Activated CD4-positive, alpha-beta T cell treated with anti-CD3 and anti-CD28 coated beads, Interleukin-2, amount 50 U/mL, for 16 hours (primary cell): ENCODE results near the gene CELSR1.

Experiments used
- DNase-seq: peaks from one replicate; pipeline ENCODE4 v3.0.0-alpha.2; 2020

CELSR1 gene

GRCh38 chr22:46455446-46455845 is 82.0 kb downstream of the CELSR1 start:
- no peak for DNase-seq

- DNase-seq, result no peak
Measured at GRCh38 chr22:46454504-46455269, 82.7 kb downstream of the CELSR1 start.

DNA sequence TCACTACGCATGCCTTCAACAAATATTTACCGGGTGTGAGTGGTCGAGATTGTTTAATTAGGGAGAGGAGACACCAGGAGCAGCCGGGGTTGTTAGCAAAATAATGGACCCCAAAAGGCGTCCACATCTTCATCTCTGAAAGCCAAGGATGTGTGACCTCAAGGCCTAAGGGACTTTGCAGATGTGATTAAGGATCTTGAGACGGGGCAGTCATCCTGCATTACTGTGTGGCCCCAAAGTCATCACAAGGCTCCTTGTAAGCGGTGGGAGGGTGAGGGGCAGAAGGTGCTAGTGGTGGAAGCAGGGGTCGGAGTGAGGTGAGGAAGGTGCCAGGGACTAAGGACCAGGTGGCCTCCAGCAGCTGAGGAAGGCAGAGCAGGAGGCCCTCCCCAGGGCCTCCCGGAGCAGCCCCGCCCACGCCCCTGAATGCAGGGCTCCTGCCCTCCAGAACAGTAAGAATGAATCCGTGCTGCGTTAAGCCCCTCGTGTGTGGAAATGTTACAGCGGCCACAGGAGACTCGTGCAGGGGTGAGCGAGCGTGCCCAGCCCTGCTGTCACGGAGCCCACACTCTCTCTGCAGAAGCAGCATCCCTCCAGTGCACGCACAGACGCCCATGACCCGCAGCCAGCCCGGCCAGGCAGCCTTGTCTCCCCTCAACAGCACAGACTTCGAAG is 83.5 kb downstream of the CELSR1 start:
- no peak for DNase-seq

GRCh38 chr22:46453006-46453828 is 84.2 kb downstream of the CELSR1 start:
- no peak for DNase-seq

GRCh38 chr22:46452195-46453005 is 85.0 kb downstream of the CELSR1 start:
- DNase-seq, result no peak

DNA sequence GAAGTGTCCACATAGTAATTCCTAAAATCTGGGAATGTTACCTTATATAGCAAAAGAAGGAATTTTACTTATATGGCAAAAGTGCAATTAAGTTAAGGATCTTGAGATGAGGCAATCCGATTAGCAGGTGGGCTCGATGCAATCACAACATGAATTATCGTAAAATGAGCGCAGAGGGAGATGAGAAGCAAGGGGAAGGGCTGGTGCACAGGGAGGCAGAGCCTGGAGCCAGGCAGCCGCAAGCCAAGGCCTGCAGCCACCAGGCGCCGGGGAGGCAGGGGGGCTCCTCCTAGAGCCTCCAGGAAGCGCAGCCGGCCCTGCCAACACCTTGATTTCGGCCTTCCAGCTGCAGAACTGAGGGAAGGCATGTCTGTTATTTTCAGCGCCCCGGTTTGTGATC is 85.7 kb downstream of the CELSR1 start:
- no peak for DNase-seq

- DNase-seq, result no peak
Measured at GRCh38 chr22:46450931-46451561, 86.4 kb downstream of the CELSR1 start.

- DNase-seq, result no peak
Measured at GRCh38 chr22:46449974-46450745, 87.3 kb downstream of the CELSR1 start.

- no peak for DNase-seq
Measured at GRCh38 chr22:46449116-46449691, 88.2 kb downstream of the CELSR1 start.

DNA sequence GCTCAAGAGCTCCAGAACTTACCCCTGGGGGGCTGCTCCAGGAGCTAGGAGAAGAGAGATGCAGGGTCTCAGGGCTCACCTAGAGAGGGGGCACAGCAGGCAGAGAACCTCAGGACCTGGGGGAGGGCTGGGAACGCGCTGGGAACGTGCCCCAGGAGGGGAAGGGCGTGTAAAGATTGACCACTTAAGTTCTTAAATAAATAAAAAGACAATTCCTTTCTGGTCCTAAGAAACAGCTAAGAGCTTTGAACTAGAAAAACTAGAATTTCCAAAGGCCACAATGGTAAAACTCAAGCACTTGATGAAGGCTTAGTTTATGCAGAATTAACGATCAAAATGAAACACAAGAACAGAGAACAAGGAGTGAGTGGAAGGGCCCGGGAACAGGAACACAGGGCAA is 89.1 kb downstream of the CELSR1 start:
- no peak for DNase-seq

GRCh38 chr22:46447906-46448305 is 89.5 kb downstream of the CELSR1 start:
- no peak for DNase-seq

DNA sequence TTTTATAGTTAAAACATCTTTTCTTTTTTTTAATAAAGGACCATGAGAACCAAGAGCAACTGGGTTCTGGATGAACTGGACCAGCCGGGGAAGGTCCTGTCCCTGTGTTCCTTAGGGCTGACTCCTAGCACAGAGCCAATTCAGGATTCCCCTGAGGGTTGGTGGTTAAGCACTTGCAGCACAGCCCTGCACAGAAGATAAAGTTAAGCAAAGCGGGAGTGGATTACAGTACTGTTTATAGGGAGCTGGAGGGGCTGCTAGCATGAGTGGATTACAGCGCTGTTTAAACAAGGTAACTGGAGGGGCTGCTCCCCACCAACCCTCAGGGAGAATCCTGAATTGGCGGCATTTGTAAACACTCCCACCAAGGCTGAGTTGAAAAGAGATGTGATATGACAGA is 90.6 kb downstream of the CELSR1 start:
- DNase-seq, result no peak

DNA sequence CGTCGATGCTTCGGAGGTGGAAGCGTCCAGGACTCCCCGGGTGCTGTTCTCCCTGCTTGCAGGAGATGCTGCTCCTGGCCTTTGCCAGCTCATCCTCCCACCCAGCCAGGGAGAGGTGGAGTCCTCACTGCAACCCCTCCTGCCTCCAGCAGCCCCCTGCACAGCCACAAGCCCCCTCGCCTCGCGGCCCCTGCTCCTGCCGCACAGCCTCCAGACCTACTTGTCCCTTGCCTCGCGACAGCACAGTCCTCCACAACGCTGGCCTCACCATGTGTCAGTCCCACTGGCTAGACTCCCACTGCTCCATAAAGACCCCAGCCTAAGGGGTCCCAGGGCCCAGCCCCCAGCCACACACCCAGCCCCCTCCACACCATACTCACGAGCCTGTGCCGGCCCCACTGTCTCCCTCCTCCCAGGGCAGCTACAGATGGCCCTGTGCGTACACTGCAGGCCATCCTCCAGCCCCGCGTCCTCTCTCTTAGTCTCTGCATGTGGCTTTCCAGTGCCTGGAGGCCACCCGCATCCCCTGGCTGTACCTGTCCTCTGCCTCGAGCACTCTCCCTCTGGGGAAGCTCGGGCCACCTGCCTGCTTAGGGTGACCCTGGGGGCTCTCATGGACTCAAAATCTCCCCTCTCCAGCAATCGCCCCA is 91.5 kb downstream of the CELSR1 start:
- DNase-seq, result no peak

- DNase-seq, result no peak
Measured at GRCh38 chr22:46444390-46444854, 93.0 kb downstream of the CELSR1 start.

DNA sequence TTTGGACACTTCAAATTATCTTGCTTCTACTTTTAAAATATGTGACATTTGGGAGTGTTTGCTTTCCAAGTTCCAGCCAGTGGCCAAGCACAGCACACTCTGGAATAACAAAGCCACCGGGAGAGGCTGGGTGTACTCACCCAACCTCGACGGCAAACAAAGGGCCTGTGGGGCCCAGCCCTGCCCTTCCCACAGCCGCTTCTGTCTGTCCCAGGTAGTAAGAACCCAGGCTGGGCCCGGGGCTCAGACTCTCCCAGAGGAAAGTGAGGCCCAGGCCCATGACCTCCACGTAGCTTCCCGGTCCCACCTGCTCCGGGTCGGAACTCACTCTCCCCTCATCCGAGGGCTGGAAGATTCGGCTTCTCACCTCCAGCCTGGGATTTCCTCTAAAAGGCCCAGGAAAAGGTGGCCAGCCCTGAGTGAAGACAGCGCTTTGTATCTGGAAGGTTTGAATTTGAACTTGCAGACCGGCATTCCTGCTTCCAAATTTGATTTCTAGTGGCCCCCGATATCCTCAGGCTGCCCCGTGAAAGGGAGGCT is 93.5 kb downstream of the CELSR1 start:
- no peak for DNase-seq

DNA sequence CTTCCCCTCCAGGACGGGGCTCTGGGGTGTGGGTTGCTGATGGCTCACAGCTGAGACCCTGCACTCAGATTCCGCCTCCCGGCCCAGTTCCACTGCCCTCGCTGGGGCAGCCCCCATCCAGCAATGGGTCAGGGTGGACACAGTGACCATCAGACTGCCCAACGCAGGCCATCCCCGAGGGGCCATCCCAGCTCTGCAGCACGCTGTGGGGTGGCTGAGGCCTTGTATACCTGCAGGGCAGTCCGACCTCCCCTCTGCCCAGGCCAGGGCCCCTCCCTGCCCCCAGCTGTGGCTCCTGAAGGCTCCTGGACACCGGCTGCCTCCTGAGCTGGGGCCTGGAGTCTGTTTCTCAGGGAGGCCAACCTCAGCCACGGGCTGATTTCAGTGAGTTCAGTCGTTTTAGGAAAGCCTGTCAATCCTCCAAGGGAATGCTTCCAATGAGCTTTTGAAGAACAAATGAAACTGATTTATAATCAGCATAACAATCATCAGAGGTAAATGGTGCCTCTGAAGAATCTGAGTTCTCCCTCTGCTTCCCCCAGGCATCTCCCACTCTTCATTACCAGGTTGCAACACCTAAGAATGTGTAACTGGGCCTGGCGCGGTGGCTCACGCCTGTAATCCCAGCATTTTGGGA is 95.1 kb downstream of the CELSR1 start:
- no peak for DNase-seq

- DNase-seq, result no peak
Measured at GRCh38 chr22:46439576-46440465, 97.6 kb downstream of the CELSR1 start.

- DNase-seq, result no peak
Measured at GRCh38 chr22:46439111-46439510, 98.3 kb downstream of the CELSR1 start.
